HG03025 (cell line): ENCODE results near the gene SPG7.

Experiments used
- ATAC-seq: cut with Tn5 transposase; IDR thresholded peaks from one replicate; pipeline ENCODE4 v1.9.1; 2021; ENCODE audit warnings: mild to moderate bottlenecking, moderate library complexity; ENCODE audit not compliant: unreplicated experiment, low FRiP score

Gene SPG7

GRCh38 chr16:89593841-89594240 is 85.6 kb downstream of the SPG7 start:
- ATAC-seq: no peak

- ATAC-seq: no peak
Measured at GRCh38 chr16:89595330-89596060, 87.3 kb downstream of the SPG7 start.

DNA sequence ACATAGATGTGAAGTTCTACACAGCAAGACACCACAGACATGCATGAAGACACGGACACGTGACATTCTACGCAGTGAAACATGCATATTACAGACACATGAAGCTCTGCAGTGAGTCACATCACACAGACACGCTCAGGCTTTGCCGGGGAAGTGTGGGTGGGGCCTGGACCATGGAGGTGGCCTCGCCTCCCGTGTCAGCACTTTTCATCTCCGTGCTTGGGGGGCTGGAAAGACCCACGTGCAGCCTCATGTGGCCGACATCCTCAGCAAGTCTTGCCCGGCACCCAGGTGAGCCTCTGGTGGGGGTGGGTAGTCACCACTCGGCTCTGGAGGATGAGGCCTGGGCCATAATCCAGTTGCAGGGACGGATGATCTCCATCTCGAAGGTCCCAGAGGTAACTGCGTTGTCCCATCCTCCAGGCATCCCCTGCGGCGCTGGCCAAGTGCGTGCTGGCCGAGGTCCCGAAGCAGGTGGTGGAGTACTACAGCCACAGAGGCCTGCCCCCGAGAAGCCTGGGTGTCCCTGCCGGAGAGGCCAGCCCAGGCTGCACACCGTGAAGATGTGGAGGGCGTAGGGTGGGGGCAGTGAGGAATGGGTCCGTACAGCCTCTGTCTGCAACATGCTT is 88.0 kb downstream of the SPG7 start:
- ATAC-seq: no peak

- no peak for ATAC-seq
Measured at GRCh38 chr16:89596957-89597649, 88.9 kb downstream of the SPG7 start.

DNA sequence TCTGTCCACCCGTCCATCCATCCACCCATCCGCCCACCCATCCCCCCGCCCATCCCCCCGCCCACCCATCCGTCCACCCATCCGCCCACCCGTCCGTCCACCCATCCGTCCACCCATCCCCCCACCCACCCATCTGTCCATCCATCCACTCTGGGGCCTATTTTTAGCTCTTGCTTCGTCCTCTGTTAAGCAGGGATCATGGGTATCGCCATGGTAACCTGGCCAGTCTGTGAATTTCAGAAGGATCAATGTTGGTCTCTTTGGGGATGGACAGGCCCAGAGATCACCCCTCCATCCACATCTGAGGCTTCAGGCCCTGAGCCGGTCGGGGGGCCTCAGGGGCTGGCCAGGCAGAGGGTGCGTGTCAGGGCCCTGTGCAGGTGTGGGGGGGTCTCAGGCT is 90.0 kb downstream of the SPG7 start:
- no peak for ATAC-seq

- no peak for ATAC-seq
Measured at GRCh38 chr16:89599451-89599858, 91.3 kb downstream of the SPG7 start.

- ATAC-seq: no peak
Measured at GRCh38 chr16:89599902-89600301, 91.7 kb downstream of the SPG7 start.

- ATAC-seq: no peak
Measured at GRCh38 chr16:89600427-89600826, 92.2 kb downstream of the SPG7 start.

GRCh38 chr16:89600956-89601355 is 92.8 kb downstream of the SPG7 start:
- no peak for ATAC-seq

GRCh38 chr16:89601906-89602272 is 93.7 kb downstream of the SPG7 start:
- ATAC-seq: no peak

DNA sequence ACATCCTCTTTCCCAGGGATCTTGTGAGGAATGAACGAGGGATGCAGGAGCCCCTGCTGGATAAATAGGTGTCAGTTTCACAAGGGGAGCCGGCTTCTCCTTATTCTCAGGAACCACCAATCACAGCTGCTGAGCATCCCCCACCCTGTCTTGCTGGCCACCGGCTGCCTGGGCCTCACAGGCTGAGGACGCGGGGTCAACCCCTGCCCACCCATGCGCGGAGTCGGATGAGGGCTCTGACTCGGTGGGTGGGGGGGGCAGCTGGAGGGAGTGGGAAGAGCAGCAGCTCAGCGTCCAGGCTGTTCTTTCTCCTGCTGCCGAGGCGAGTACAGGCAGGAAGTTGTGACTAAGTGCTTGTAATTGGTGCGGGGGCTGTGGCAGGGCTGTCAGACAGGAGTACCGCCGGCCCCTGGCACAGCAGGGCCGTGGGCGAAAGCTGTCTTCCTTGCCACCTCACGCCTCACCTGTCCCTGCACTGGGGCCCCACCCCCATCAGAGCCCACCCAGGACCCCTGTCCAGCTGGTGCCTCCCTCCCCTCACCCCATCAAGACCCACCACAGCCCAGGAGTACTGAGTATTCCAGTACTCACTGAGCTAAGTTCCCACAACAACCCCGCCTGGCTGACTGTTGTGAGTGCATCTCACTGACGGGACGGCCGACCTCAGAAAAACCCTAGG is 94.2 kb downstream of the SPG7 start:
- ATAC-seq: no peak

DNA sequence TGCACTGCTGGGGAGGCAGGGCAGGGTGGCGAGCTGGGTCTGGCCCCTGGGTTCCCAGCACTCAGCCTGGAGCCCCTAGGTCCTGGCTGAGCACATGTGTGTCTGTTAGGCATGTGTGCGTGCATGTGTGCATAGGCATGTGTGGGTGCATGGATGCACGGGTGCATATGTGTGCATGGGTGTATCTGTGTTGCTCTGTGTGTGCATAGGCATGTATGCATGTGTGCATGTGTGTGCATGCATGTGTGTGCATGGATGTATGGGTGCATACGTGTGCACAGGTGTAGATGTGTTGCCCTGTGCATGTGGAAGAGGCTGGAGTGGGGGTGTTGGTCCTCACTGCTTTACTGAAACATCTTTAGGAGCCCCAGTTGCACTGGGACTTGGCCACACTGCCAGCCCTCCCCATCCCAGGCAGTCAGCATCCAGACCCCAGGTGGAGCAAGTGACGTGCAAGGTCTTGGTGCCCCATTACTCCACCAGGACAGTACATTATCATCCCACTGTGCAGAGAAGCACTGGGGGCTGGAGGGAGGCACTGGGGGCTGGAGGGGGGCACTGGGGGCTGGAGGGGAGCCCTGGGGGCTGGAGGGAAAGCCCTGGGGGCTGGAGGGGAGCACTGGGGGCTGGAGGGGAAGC is 94.9 kb downstream of the SPG7 start:
- no peak for ATAC-seq

DNA sequence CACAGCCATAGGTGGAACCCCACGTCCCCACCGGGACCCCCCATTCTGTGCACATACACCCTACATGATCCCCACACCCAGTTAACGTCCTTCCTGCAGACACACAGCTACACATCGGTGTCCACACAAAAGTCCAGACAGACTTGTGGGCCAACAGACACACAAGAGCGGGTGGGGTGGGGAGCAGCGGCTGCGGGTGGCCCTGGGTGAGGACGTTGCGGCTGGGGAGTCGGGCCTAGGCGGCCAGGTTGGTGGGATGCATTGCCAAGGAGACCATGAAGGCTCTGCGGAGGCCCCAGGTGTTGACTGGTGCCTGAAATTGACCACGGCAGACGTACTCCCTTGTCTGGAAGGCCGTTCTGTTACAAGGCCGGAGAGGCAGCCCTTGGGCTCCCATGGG is 96.6 kb downstream of the SPG7 start:
- ATAC-seq: no peak

DNA sequence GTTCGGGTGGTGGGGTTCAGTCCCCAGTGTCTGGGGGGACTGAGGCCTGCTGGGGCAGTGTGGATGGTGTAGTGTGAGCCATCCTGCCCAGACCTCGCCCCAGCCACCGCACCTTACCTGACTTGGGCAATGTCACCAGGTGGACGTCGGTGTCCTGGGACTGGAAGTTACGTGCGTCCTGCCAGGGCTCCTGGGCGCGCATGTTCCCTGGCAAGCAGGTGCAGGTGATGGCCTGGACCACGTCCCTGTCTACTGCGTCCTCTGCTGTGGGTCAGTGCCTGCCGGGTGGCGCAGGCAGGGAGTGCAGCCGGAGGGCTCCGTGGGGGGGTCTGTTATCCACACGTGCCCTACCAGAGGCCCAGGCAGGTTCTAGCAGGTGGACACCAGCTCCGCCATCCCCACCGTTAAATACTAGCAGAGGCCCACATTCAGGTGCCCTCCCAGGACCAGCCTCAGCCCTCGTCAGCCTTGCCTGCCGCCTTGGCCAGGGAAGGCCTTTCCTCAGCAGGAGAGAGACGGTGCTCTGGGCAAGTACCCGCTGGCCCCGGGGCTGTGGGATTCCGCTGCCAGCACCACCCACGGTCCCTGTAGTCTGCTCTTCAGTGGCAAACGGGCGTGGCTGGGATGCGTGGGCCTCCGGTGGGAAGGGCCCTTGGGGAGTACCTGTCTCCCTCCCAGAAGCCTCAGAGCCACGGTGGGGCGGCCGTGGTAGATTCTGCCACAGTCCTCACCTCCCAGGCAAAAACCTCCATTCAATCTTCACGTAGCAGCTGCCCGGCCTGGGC is 97.2 kb downstream of the SPG7 start:
- no peak for ATAC-seq

DNA sequence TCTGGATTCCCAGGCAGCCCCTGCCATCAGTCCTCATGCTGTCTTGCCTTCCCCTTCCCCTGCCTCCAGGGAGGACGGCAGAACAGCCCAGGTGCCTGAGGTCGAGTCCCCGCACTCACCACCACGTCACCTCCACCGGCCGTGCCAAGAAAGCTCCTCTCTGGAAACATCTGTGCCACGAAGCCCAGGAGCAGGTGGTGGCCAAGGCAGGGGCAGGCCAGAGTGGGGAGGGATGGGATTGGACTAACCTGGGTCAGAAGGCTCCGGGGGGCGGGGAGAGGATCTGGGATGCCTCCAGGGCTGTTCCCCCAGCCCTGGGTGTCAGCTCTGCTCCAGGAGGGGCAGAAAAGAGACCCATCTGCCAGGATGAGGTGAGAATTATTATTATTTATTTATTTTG is 97.8 kb downstream of the SPG7 start:
- ATAC-seq: no peak
